ENCODE results near the gene TRIM31. TPM values are rescaled to one million over a fixed set of nuclear protein-coding genes. Genes with fewer than 3 reads are reported as not detected.

TRIM31 gene
- total RNA-seq, 4 donors from 2014 or later: not detected

DNA sequence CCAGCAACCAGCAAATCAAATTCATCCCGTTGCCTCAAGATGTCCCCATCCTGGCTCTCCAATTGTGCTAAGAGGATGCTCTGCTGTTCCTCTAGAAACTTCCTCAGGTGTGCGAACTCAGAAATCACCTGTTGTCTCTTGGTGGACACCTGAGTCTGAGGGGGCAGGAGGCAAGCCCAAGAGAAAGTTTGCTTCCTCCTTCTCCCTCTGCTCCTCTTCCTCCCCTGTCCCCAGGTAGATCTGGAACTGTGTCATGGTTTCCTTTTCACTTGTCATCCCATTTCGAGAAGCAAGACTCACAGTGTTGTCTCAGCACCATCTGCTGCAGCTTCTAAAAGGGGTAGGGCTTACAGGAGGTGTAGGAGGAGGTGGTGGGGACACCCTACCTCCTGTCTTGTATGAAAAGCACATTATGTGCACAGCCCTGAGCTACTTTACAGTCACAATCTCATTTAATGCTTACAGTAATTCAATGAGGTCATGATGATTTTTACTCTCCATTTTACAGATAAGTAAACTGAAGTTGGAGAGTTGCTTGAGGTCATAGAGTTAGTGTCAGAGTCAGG is 45.7 kb upstream of the TRIM31 start:
- no peak overlapping the region for H3K4me3 ChIP-seq
- TF ChIP-seq POLR2A (IDR thresholded peaks at IDR 0.05): no peak
- no peak for TF ChIP-seq EP300 (IDR thresholded peaks at IDR 0.05)
- TF ChIP-seq, protein P1, sequence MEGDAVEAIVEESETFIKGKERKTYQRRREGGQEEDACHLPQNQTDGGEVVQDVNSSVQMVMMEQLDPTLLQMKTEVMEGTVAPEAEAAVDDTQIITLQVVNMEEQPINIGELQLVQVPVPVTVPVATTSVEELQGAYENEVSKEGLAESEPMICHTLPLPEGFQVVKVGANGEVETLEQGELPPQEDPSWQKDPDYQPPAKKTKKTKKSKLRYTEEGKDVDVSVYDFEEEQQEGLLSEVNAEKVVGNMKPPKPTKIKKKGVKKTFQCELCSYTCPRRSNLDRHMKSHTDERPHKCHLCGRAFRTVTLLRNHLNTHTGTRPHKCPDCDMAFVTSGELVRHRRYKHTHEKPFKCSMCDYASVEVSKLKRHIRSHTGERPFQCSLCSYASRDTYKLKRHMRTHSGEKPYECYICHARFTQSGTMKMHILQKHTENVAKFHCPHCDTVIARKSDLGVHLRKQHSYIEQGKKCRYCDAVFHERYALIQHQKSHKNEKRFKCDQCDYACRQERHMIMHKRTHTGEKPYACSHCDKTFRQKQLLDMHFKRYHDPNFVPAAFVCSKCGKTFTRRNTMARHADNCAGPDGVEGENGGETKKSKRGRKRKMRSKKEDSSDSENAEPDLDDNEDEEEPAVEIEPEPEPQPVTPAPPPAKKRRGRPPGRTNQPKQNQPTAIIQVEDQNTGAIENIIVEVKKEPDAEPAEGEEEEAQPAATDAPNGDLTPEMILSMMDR (IDR thresholded peaks at IDR 0.05): no peak

GRCh38 chr6:30157999-30158398 is 45.1 kb upstream of the TRIM31 start:
- no peak overlapping the region for H3K4me3 ChIP-seq
- DNase-seq (ENCODE audit: low spot score in 2 of 2): no peak
- no peaks in the 10 kb centered on the region for H3K36me3 ChIP-seq
- WGBS, 2 donors: 83 to 88% methylated on average over 2 of the region's 2 CpGs
- TF ChIP-seq, protein P1 (IDR thresholded peaks at IDR 0.05): no peak
- TF ChIP-seq POLR2A (IDR thresholded peaks at IDR 0.05) (no peak), EP300 (IDR thresholded peaks at IDR 0.05) (no peak)
- no peak overlapping the region for H3K27ac ChIP-seq
- H3K4me1 ChIP-seq: peaks cover 0 to 13% (median 1%) of the 10 kb centered on the region in 4 donors
- H3K9me3 ChIP-seq: no peaks in the 10 kb centered on the region
- peaks cover 0 to 3% of the 10 kb centered on the region in 2 donors for H3K27me3 ChIP-seq

More for the DNA sequence above, 45.7 kb upstream of the TRIM31 start:
- H3K4me1 ChIP-seq: peaks cover 0 to 13% (median 1%) of the 10 kb centered on the region in 4 donors
- no peak for DNase-seq (ENCODE audit: low spot score in 2 of 2)
- no peaks in the 10 kb centered on the region for H3K36me3 ChIP-seq
- no peak overlapping the region for H3K27ac ChIP-seq
- H3K27me3 ChIP-seq: peaks cover 0 to 3% of the 10 kb centered on the region in 2 donors
- H3K9me3 ChIP-seq: no peaks in the 10 kb centered on the region
- 67 to 76% methylated on average over 3 of the region's 3 CpGs for WGBS, 2 donors

- Histone ChIP-seq H3K27me3 (peaks cover 0 to 3% of the 10 kb centered on the region in 2 donors), H3K9me3 (no peaks in the 10 kb centered on the region)
- TF ChIP-seq EP300 (IDR thresholded peaks at IDR 0.05): no peak
- TF ChIP-seq, protein P1 (IDR thresholded peaks at IDR 0.05): no peak
- no peak for TF ChIP-seq POLR2A (IDR thresholded peaks at IDR 0.05)
Observed at GRCh38 chr6:30157581-30157980, 44.7 kb upstream of the TRIM31 start.

DNA sequence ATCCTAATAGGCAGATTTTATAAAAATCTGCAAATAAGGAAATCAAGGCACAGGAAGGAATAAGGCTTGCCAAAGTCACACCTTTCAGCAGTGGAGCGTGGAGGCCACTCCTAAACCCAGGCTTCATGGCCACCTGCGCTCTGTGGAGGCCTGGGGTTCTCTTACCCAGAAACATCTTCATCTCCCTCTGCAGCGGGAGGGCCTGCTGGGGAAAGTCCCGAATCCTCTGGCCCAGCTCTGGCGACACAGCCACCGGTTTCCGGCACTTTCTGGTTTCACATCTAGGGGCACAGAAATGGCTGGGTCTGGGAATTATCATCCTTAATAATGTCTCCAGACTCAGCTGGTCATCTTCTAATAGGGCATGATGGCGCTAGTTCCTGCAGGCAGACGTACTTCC is 43.9 kb upstream of the TRIM31 start:
- Histone ChIP-seq H3K27me3 (peaks cover 0 to 3% of the 10 kb centered on the region in 2 donors), H3K9me3 (no peaks in the 10 kb centered on the region), H3K36me3 (no peaks in the 10 kb centered on the region), H3K4me1 (peaks cover 0 to 13% (median 1%) of the 10 kb centered on the region in 4 donors), H3K4me3 (no peak overlapping the region), H3K27ac (no peak overlapping the region)
- DNase-seq (ENCODE audit: low spot score in 2 of 2): no peak
- WGBS, 2 donors: 90 to 92% methylated on average over 9 of the region's 9 CpGs
- TF ChIP-seq EP300 (IDR thresholded peaks at IDR 0.05): no peak
- TF ChIP-seq POLR2A (IDR thresholded peaks at IDR 0.05): no peak
- TF ChIP-seq, protein P1 (IDR thresholded peaks at IDR 0.05): no peak

More at GRCh38 chr6:30157581-30157980, 44.7 kb upstream of the TRIM31 start:
- H3K36me3 ChIP-seq: no peaks in the 10 kb centered on the region
- H3K27ac ChIP-seq: no peak overlapping the region
- DNase-seq (ENCODE audit: low spot score in 2 of 2): no peak
- no peak overlapping the region for H3K4me3 ChIP-seq
- peaks cover 0 to 13% (median 1%) of the 10 kb centered on the region in 4 donors for H3K4me1 ChIP-seq

- Histone ChIP-seq H3K4me3 (no peak overlapping the region), H3K36me3 (no peaks in the 10 kb centered on the region), H3K27me3 (peaks cover 0 to 3% of the 10 kb centered on the region in 2 donors), H3K9me3 (no peaks in the 10 kb centered on the region), H3K27ac (no peak overlapping the region), H3K4me1 (peaks cover 0 to 13% (median 1%) of the 10 kb centered on the region in 4 donors)
- peak in 1 of 2 donors; percentile 36 for DNase-seq (ENCODE audit: low spot score in 2 of 2)
- 5 to 10% methylated on average over 4 of the region's 4 CpGs for WGBS, 2 donors
- TF ChIP-seq POLR2A (IDR thresholded peaks at IDR 0.05) (no peak), EP300 (IDR thresholded peaks at IDR 0.05) (no peak)
- TF ChIP-seq, protein P1 (IDR thresholded peaks at IDR 0.05): no peak
Observed at GRCh38 chr6:30156262-30156599, 43.3 kb upstream of the TRIM31 start.

Data from tibial nerve (tissue), 4 donors.